ENCODE data around the gene PHETA2.

Gene PHETA2

GRCh38 chr22:42084874-42085273, 10.8 kb downstream of the PHETA2 start:
- TF ChIP-seq CREB1 (IDR thresholded peaks at IDR 0.05; ENCODE audit: low read depth): no peak
- no peak for TF ChIP-seq EP300 (IDR thresholded peaks at IDR 0.05; ENCODE audit: borderline replicate concordance)
- no peak for TF ChIP-seq CEBPB (IDR thresholded peaks at IDR 0.05)
- no peak for TF ChIP-seq REST (IDR thresholded peaks at IDR 0.05; ENCODE audit: low read depth)
- TF ChIP-seq, protein P1, sequence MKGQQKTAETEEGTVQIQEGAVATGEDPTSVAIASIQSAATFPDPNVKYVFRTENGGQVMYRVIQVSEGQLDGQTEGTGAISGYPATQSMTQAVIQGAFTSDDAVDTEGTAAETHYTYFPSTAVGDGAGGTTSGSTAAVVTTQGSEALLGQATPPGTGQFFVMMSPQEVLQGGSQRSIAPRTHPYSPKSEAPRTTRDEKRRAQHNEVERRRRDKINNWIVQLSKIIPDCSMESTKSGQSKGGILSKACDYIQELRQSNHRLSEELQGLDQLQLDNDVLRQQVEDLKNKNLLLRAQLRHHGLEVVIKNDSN (IDR thresholded peaks at IDR 0.05): no peak
- no peak for TF ChIP-seq TEAD4 (IDR thresholded peaks at IDR 0.05)
- TF ChIP-seq YY1 (IDR thresholded peaks at IDR 0.05; ENCODE audit: low read depth): no peak
- no peak for TF ChIP-seq TCF12 (IDR thresholded peaks at IDR 0.05; ENCODE audit: low read depth)
- no peak for TF ChIP-seq RAD21 (IDR thresholded peaks at IDR 0.05; ENCODE audit: low read depth)
- TF ChIP-seq ZBTB7A (IDR thresholded peaks at IDR 0.05; ENCODE audit: low read depth): no peak
- no peak for TF ChIP-seq EGR1 (IDR thresholded peaks at IDR 0.05)
- no peak for TF ChIP-seq TAF1 (IDR thresholded peaks at IDR 0.05; ENCODE audit: low read depth)
- TF ChIP-seq NFIC (IDR thresholded peaks at IDR 0.05): no peak
- no peak for TF ChIP-seq FOXM1 (IDR thresholded peaks at IDR 0.05; ENCODE audit: borderline replicate concordance, low read depth)
- TF ChIP-seq MAX (IDR thresholded peaks at IDR 0.05): no peak

DNA sequence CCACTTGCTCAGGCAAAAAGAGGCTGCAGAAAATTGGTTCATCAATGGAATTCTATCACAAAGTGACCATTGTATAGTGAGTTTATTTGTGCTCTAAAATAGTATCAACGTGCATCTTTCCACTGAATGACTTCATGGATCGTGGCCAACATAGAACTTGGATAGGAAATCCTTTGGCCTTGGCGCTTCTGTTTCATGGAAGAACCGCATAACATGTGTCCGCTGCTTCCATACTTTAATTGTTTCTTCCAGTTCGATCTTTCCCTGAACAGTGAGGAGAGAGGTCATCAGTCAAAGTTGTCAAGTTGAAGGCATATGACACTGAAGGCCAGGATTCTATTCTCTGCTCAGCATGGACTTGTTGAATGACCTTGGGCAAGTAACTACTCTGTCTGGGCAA, 12.0 kb downstream of the PHETA2 start:
- TF ChIP-seq RAD21 (IDR thresholded peaks at IDR 0.05; ENCODE audit: low read depth) (no peak), REST (IDR thresholded peaks at IDR 0.05; ENCODE audit: low read depth) (no peak), EP300 (IDR thresholded peaks at IDR 0.05; ENCODE audit: borderline replicate concordance) (no peak), TCF12 (IDR thresholded peaks at IDR 0.05; ENCODE audit: low read depth) (no peak), NFIC (IDR thresholded peaks at IDR 0.05) (no peak), ZBTB7A (IDR thresholded peaks at IDR 0.05; ENCODE audit: low read depth) (no peak), TAF1 (IDR thresholded peaks at IDR 0.05; ENCODE audit: low read depth) (no peak), FOXM1 (IDR thresholded peaks at IDR 0.05; ENCODE audit: borderline replicate concordance, low read depth) (no peak), CREB1 (IDR thresholded peaks at IDR 0.05; ENCODE audit: low read depth) (no peak), EGR1 (IDR thresholded peaks at IDR 0.05) (no peak), YY1 (IDR thresholded peaks at IDR 0.05; ENCODE audit: low read depth) (no peak), CEBPB (IDR thresholded peaks at IDR 0.05) (no peak), TEAD4 (IDR thresholded peaks at IDR 0.05) (no peak), MAX (IDR thresholded peaks at IDR 0.05) (no peak)
- TF ChIP-seq, protein P1 (IDR thresholded peaks at IDR 0.05): no peak

- TF ChIP-seq ZBTB7A (IDR thresholded peaks at IDR 0.05; ENCODE audit: low read depth): no peak
- no peak for TF ChIP-seq REST (IDR thresholded peaks at IDR 0.05; ENCODE audit: low read depth)
- peak; percentile 37 for TF ChIP-seq NFIC (IDR thresholded peaks at IDR 0.05)
- TF ChIP-seq CEBPB (IDR thresholded peaks at IDR 0.05): no peak
- TF ChIP-seq CREB1 (IDR thresholded peaks at IDR 0.05; ENCODE audit: low read depth): no peak
- peak; percentile 97 for TF ChIP-seq TAF1 (IDR thresholded peaks at IDR 0.05; ENCODE audit: low read depth)
- 0 out of 2 replicates have a peak, but pooled peaks have one; percentile 21 for TF ChIP-seq TCF12 (IDR thresholded peaks at IDR 0.05; ENCODE audit: low read depth)
- no peak for TF ChIP-seq EP300 (IDR thresholded peaks at IDR 0.05; ENCODE audit: borderline replicate concordance)
- TF ChIP-seq TEAD4 (IDR thresholded peaks at IDR 0.05): 0 out of 2 replicates have a peak, but pooled peaks have one; percentile 30
- TF ChIP-seq EGR1 (IDR thresholded peaks at IDR 0.05): no peak
- TF ChIP-seq FOXM1 (IDR thresholded peaks at IDR 0.05; ENCODE audit: borderline replicate concordance, low read depth): no peak
- peak; percentile 81 for TF ChIP-seq MAX (IDR thresholded peaks at IDR 0.05)
- TF ChIP-seq, protein P1 (IDR thresholded peaks at IDR 0.05): peak; percentile 19; the same call in 1 of the 2 replicates
- peak; percentile 87 for TF ChIP-seq RAD21 (IDR thresholded peaks at IDR 0.05; ENCODE audit: low read depth)
- peak; percentile 95 for TF ChIP-seq YY1 (IDR thresholded peaks at IDR 0.05; ENCODE audit: low read depth)
Observed at GRCh38 chr22:42090596-42091454, 16.8 kb downstream of the PHETA2 start, which contains the start of gene NDUFA6. TSS of gene NDUFA6 (minus strand) at chr22:42090772. CDS start at chr22:42090744, 28 bp downstream.

Measured in Ishikawa (cell line).